ENCODE results near the gene COLGALT1. TPM values are rescaled to one million over a fixed set of nuclear protein-coding genes. Genes with fewer than 3 reads are reported as not detected.
A peak's percentile ranks its signal among the peaks of the same experiment; 100 is the strongest.

Gene COLGALT1
- total and polyA plus RNA-seq, 9 of the 15 experiments (the other 6 are each of a cell fraction or from before 2014, with no cell fraction given): 4.9 to 119 (median 82.6) TPM

- TF ChIP-seq JUND (IDR thresholded peaks at IDR 0.05; ENCODE audit: borderline replicate concordance, low read depth, low read length): no peak
- no peak for TF ChIP-seq JUND (tag; IDR thresholded peaks at IDR 0.05; ENCODE audit: borderline replicate concordance, low read depth, low read length)
- TF ChIP-seq ZNF592 (IDR thresholded peaks at IDR 0.05): no peak
- no peak for TF ChIP-seq RFX7 (CRISPR knock-in tag; IDR thresholded peaks at IDR 0.05)
- 0 out of 2 replicates have a peak, but pooled peaks have one; percentile 50 for TF ChIP-seq NFRKB (IDR thresholded peaks at IDR 0.05; ENCODE audit: low read depth)
- TF ChIP-seq ZMIZ1 (IDR thresholded peaks at IDR 0.05; ENCODE audit: low read depth in 2 of 2, low read length in 2 of 2): 0 out of 4 replicates have a peak, but pooled peaks of 1 of the 2 experiments have one; percentile 27
- TF ChIP-seq NKRF (IDR thresholded peaks at IDR 0.05; ENCODE audit: borderline replicate concordance): 0 out of 2 replicates have a peak, but pooled peaks have one; percentile 17
- no peak for TF ChIP-seq PML (IDR thresholded peaks at IDR 0.05; ENCODE audit: low read length)
- TF ChIP-seq ZNF444 (CRISPR knock-in tag; IDR thresholded peaks at IDR 0.05): no peak
- TF ChIP-seq ZFX (CRISPR knock-in tag; IDR thresholded peaks at IDR 0.05): peak; percentile 38; the same call in 1 of the 2 replicates
- TF ChIP-seq FIP1L1 (IDR thresholded peaks at IDR 0.05; ENCODE audit: low read depth, low read length, poor library complexity, severe bottlenecking): no peak
- no peak for TF ChIP-seq ZNF740 (CRISPR knock-in tag; IDR thresholded peaks at IDR 0.05)
- peak in 1 of 2 experiments; percentile 48; a peak in 1 of 4 replicates for TF ChIP-seq ZNF740 (tag; IDR thresholded peaks at IDR 0.05)
- TF ChIP-seq LCOR (CRISPR knock-in tag; IDR thresholded peaks at IDR 0.05): no peak
- no peak for TF ChIP-seq ARID2 (IDR thresholded peaks at IDR 0.05)
- no peak for TF ChIP-seq NFE2 (IDR thresholded peaks at IDR 0.05; ENCODE audit: low read depth)
- no peak for TF ChIP-seq CREB3L1 (IDR thresholded peaks at IDR 0.05; ENCODE audit: borderline replicate concordance, low read depth)
These were observed 61.2 kb downstream of the COLGALT1 start (continued) for GRCh38 chr19:17616686-17616960.

Data from K562 (cell line).